ENCODE results near the gene TNKS1BP1.

The TNKS1BP1 gene

DNA sequence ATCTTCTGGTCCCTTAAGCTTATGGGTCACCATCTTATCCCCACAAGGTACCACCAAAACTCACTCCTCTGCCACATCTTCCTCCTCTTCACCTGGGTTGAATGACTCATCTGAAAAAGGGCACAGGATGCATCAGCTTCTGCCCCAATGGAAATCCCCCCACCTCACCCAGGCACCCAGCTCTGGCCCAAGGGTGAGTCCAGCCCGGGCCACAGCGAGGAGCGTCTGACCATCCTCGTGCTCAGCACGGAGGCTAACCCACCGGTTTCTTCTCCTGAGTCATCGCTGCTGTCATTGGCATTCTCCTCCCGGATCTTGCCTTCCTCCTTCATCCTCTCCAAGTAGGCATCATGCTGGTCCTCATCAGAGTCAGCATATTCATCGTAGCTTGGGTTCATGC is 5.3 kb upstream of the TNKS1BP1 start:
- DNase-seq, result no peak

DNA sequence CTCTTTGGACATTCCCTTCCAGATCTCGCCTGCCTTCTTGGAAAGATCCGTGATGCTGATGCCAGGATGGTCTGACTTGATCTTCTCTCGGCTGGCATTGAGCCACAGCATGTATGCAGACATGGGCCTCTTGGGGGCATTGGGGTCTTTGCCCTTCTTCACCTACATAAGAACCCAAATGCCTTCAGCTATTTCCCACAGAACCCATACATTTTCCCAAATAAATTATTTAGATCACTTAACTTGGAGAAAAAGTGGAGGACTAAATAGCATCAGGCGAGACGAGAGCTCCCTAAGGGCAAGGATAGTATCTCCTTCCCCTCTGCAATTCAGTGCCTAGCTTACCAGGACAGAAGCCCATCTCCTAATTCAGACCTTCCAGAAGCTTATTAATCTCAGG is 3.0 kb upstream of the TNKS1BP1 start:
- no peak for DNase-seq

- DNase-seq, result peak in 1 of 2 experiments; percentile 32
Measured at GRCh38 chr11:57325735-57326048, 940 bp upstream of the TNKS1BP1 start.

DNA sequence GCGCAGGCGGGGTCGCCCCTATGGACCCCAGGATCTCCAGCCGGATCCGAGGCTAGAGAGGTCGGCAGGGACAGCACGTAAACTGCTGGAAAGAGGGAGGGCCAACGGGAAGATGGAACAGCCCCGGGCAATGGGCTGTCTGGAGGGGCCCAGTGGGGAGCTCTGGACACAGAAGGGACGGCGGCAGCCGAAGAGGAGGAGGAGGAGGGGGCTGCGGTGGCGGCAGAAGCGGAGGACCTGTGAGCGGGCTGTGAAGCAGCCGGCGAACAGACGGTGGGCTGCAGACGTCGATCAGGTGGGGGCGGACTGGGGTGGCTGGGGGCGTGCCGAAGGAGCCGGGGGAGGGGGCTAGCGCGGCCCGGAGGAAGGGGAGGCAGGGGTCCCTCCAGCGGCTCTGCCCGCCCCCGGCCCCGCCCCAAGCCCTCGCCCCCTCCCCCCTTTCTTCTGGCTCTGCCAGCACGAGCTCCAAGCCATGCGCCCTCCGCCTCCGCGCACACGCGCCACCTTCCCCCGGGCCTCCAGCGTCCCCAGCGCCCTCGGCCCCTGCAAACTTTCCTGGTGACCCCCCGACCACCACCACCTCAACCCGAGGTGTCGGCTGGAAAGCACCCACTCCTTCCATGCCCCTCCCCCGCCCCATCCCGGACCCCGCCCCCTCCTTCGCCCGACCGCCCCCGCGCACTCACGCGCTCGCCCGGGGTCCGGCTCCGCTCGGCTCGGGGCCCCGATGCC is 432 bp downstream of the TNKS1BP1 start:
- no peak for DNase-seq

- DNase-seq, result no peak
Measured at GRCh38 chr11:57323855-57324153, 948 bp downstream of the TNKS1BP1 start.

- no peak for DNase-seq
Measured at GRCh38 chr11:57323167-57323854, 1.4 kb downstream of the TNKS1BP1 start.

- DNase-seq, result peak in 1 of 2 experiments; percentile 23
Measured at GRCh38 chr11:57322256-57323166, 2.2 kb downstream of the TNKS1BP1 start.

GRCh38 chr11:57321388-57322255 is 3.1 kb downstream of the TNKS1BP1 start:
- no peak for DNase-seq

DNA sequence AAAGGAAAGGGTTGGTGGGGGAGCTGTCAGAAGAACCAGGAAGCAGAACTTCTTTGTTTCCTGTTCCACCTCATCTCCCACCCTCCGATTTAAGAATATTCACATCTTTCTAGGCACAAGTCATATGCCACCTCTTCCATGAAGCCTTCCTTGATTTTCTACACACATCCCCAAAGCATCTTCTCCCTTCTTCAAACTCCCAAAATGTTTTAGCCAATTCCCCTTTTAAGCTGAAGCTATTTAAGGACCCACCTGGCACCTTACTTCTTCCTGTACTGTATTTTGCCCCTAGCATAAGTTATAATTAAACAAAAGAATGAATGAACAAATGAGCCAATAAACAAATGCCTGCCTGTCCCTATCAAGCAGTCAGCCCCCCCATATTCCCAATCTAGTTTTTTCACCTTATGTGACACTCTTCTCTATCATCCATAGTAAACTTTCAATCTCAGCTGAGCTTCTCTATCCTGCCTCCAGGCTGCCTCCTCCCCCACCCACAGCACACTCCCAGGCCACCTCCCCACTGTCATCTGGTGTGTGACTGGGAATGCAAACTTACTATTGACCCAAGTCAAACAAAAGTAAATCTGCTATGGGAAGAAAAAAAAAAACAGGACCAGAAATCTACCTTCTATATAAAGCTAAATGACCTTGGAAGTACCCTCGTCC is 3.9 kb downstream of the TNKS1BP1 start:
- no peak for DNase-seq

- no peak for DNase-seq
Measured at GRCh38 chr11:57320067-57320718, 4.6 kb downstream of the TNKS1BP1 start.

- DNase-seq, result no peak
Measured at GRCh38 chr11:57318178-57318577, 6.6 kb downstream of the TNKS1BP1 start.

DNA sequence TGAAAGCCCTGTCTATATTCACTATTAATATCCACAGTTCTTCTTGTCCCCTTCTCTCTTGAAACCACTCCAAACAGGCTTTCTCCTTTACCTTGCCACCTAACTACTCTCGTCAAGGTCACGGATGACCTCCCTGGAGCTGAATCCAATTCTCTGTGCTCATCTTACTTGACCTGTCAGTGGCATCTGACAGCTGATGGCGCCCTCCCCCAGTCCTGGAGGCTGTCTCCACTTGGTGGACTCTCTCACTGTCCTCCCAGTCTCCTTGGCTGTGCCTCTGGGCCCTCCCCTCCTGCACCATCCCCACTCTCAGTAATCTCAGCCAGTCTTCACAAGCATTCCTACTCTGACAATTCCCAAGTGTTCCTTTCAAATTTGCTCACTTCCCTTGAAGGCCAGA is 8.7 kb downstream of the TNKS1BP1 start:
- DNase-seq, result no peak

DNA sequence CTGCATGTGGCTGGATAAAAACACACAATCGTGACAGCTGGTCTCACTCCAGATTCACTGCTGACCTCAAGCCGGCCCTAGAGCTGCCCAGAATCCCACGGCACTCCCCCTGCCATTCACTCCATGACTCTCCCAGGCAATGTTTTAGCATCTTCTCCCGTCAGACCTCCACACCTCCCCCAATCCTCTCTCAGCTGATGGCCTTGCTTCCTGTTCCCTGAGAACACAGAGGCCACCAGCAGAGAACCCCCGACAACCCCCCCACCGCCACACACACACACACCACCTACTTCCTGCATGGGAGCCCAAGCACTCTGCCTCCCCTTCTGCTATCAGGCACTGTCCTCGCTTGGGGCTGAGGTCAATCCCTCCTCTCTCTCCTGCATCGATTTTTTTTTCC is 9.3 kb downstream of the TNKS1BP1 start:
- DNase-seq, result peak in 1 of 2 experiments; percentile 11

GRCh38 chr11:57314221-57314973 is 10.4 kb downstream of the TNKS1BP1 start:
- no peak for DNase-seq

DNA sequence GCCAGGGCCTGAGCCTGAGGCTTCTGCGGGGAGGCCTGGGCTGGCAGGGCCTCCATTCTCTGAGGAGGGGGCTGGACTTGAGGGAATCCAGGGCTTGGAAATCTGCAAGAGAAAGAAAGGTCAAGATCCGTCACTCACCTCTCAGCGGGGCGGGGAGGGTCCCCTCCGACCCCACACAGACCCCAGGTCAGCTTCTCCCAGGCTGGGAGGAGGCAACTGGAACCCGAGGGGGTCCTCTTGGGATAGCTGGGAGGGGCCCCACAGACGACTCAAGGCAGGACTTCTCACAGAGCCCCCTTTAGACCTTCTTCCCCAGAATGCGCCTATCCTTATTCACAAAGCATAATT is 11.0 kb downstream of the TNKS1BP1 start:
- no peak for DNase-seq

DNA sequence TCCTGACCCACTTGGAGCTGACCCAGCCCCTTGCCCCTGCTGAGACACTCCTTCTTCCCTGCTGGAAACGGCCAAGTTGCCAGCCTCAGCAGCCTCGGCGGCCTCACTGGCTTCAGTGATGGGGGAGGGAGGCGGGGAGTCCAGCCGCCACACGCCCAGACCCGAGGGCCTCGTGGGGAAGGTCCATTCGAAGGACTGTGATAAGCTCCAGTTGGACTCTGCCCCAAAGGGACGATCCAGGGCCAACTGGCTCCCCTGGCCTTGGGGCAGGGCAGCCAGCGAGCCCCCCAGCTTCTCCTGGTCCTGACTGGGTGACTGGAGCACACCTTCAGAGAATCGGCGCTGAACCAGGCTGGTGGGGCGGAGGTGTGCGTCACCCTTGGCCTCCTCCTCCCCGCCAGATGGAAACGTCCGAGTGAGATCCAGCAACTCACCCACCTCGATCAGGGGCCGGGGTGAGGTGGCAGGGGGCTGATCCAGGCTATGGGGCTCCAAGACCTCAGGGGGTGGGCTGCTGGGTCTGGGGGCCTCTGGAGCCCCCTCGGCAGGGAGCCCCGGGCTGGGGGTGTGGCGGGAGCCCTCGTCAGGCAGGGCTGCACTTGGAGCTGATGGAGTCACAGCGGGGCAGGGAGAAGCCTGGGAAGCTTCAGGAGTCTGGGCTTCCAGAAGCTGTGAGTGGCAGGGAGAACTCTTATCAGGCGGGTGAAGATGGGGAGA is 11.5 kb downstream of the TNKS1BP1 start:
- no peak for DNase-seq

GRCh38 chr11:57312511-57313021 is 12.2 kb downstream of the TNKS1BP1 start:
- DNase-seq, result no peak

DNA sequence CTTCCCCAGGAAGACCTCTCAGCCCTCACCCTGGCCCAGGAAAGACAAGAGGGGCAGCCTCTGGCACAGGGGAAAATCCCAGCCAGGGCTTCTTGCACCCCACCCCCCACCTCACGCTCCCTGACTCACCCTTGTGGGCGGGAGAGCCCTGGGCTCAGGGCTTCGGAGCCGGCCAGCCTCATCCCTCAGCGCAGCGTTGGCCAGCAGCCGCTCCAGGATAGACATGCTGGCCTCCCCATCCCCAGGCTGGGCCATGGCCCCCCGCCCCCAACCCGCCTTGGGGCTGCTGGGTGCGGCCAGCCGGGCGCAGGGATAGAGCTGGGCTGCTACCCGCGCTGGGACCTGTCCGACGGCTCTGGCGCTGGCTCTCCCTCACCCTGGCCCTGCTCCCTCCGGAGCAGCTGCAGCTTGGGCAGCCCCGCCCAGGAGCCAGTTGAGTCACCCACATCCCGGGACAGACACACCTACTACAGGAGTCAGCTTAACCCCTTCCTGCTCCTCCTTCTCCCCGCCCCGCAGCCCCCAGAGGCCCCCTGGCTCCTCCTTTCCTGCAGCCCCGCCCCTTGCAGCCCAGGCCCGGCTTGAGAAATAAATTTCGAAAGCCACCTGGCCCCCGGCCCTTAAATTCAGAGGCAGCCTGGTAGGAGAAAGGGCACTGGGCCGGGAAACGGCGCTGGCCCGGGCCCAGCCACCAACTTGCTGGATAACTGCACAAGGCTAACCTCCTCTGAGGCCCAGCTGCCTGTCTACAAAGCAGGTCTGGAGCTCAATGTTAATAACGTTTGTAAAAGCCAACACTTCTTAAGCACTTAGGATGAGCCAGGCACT is 13.4 kb downstream of the TNKS1BP1 start:
- peak; percentile 41 to 78 for DNase-seq

DNA sequence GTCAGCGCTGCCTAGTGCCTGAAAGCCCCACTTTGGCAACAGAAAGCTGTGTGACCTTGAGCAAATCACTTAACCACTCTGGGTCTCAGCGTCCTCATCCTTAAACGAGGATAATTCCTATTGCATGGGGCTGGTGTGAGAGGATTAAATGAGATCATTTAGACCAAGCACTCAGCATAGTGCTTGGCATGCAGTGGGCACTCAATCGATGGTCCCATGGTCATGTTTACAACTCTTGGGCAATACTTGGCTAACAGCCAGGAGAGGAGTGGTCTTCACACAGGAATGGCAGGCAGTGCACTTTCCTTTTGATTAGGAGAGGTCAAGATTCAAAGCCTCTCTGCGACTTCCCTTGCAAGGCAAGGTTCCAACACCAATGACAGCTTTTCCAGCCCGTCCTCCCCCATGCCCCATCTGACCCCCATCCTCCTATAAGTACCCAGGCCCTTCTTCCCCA is 14.1 kb downstream of the TNKS1BP1 start:
- peak in 1 of 2 experiments; percentile 25 for DNase-seq

Data from SHP77 (cell line).